Measurements from ENCODE around the gene TOM1L2. TPM values are rescaled to one million over a fixed set of nuclear protein-coding genes. Genes with fewer than 3 reads are reported as not detected.
A peak's percentile ranks its signal among the peaks of the same experiment; 100 is the strongest.

The TOM1L2 gene
- total RNA-seq, 3 donors from 2014 or later, result 67.8 to 101 (median 87.7) TPM

- H3K4me1 ChIP-seq (ENCODE audit: low read depth), result peaks cover 10% of the 10 kb centered on the region
- DNase-seq, result peak; percentile 44 to 79 (median 76)
Observed at GRCh38 chr17:17971431-17972125, 622 bp downstream of the TOM1L2 start.

DNA sequence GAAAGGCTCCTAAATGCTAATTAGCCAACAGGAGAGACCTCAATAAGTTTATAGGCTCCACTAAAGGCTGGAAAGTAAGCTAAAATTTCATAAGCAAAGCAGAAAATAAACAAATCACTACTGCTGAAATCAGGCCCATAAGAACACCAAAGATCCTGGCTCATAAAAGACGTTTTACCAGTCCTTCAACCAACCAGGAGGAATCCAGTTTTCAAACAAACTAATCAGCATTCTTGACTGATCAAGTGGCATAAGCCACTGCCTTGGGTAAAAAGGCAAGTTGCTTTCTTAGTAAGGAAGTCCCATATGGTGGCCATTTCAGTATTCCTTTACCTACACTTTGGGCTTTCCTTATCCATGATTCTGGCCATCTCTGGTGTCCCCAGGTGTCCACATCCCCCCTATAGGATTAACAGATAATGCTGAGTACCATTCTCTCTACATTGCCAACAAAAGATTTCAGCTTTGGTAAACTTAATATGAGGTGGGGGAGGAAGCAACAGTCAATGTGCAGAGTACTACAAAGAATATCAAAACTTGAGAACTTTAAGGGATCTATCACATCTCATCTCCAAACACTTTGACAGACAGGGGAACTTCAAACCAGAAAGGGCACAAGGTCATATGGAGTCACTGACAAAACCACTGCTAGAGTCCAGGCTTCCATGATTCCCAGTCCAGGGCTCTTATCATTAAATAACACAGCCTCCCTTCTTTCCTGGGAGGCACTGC is 1.3 kb downstream of the TOM1L2 start:
- TF ChIP-seq, protein P1, sequence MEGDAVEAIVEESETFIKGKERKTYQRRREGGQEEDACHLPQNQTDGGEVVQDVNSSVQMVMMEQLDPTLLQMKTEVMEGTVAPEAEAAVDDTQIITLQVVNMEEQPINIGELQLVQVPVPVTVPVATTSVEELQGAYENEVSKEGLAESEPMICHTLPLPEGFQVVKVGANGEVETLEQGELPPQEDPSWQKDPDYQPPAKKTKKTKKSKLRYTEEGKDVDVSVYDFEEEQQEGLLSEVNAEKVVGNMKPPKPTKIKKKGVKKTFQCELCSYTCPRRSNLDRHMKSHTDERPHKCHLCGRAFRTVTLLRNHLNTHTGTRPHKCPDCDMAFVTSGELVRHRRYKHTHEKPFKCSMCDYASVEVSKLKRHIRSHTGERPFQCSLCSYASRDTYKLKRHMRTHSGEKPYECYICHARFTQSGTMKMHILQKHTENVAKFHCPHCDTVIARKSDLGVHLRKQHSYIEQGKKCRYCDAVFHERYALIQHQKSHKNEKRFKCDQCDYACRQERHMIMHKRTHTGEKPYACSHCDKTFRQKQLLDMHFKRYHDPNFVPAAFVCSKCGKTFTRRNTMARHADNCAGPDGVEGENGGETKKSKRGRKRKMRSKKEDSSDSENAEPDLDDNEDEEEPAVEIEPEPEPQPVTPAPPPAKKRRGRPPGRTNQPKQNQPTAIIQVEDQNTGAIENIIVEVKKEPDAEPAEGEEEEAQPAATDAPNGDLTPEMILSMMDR (IDR thresholded peaks at IDR 0.05), result no peak
- Histone ChIP-seq H3K36me3 (ENCODE audit: low read depth) (no peaks in the 10 kb centered on the region), H3K9me3 (no peaks in the 10 kb centered on the region), H3K4me3 (no peak overlapping the region), H3K4me1 (ENCODE audit: low read depth) (peaks cover 10% of the 10 kb centered on the region)
- intact Hi-C loops (cut with DNase I, micrococcal nuclease), result no loop called here
- ATAC-seq (no peak), DNase-seq (no peak)

More at GRCh38 chr17:17971431-17972125, 622 bp downstream of the TOM1L2 start:
- Histone ChIP-seq H3K4me3 (peak overlapping the region; percentile 84), H3K36me3 (ENCODE audit: low read depth) (no peaks in the 10 kb centered on the region), H3K9me3 (no peaks in the 10 kb centered on the region)
- intact Hi-C loops (cut with DNase I, micrococcal nuclease), result no loop called here
- TF ChIP-seq, protein P1 (IDR thresholded peaks at IDR 0.05), result no peak
- peak; percentile 35 for ATAC-seq

DNA sequence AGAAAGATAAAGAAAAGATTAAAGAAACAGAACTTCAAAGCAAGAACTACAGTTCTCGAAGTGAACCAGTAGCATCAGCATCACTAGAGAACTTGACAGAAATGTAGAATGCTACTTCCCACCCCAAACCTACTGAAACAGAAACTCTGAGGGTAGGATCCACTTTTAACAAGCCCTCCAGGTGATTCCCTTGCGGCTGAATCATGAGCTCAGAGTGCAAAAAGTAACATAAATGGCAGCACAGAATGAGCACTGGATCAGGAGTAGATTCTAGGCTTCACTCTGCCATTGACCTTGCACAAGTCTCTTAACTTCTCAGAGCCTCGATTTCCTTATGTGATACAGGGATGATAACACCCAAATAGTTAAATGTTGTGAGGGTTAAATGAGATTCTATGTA is 5.8 kb downstream of the TOM1L2 start:
- intact Hi-C loops (cut with DNase I, micrococcal nuclease), result no loop called here
- TF ChIP-seq, protein P1 (IDR thresholded peaks at IDR 0.05), result no peak
- H3K9me3 ChIP-seq, result no peaks in the 10 kb centered on the region
- H3K36me3 ChIP-seq (ENCODE audit: low read depth), result no peaks in the 10 kb centered on the region
- peaks cover 9% of the 10 kb centered on the region for H3K4me1 ChIP-seq (ENCODE audit: low read depth)
- ATAC-seq, result no peak
- H3K4me3 ChIP-seq, result no peak overlapping the region
- DNase-seq, result no peak

- ATAC-seq (no peak), DNase-seq (no peak)
- intact Hi-C loops (cut with DNase I, micrococcal nuclease), result no loop called here
- Histone ChIP-seq H3K4me3 (no peak overlapping the region), H3K9me3 (no peaks in the 10 kb centered on the region), H3K36me3 (ENCODE audit: low read depth) (no peaks in the 10 kb centered on the region), H3K4me1 (ENCODE audit: low read depth) (peaks cover 12% of the 10 kb centered on the region)
- TF ChIP-seq, protein P1 (IDR thresholded peaks at IDR 0.05), result no peak
Observed at GRCh38 chr17:17965152-17965721, 7.0 kb downstream of the TOM1L2 start.

GRCh38 chr17:17964710-17965109 is 7.5 kb downstream of the TOM1L2 start:
- no peak overlapping the region for H3K4me3 ChIP-seq
- intact Hi-C loops (cut with DNase I, micrococcal nuclease), result no loop called here
- H3K4me1 ChIP-seq (ENCODE audit: low read depth), result peaks cover 17% of the 10 kb centered on the region
- no peak for ATAC-seq
- no peaks in the 10 kb centered on the region for H3K36me3 ChIP-seq (ENCODE audit: low read depth)
- TF ChIP-seq, protein P1 (IDR thresholded peaks at IDR 0.05), result no peak
- H3K9me3 ChIP-seq, result no peaks in the 10 kb centered on the region
- DNase-seq, result no peak

Measured in mucosa of descending colon (tissue), 3 donors.